HL-60 (cell line): ENCODE data around the gene OR6N1.

Source experiments
- SPI1 ChIP-seq: IDR thresholded peaks from 2 replicates; pipeline ENCODE4 v1.6.1; 2012; ENCODE audit warnings: low read depth, mild to moderate bottlenecking, borderline replicate concordance
- TF ChIP-seq, protein P1 (sequence below): IDR thresholded peaks from one replicate; pipeline ENCODE4 v1.5.1; 2011; ENCODE audit warnings: low read length, control low read depth, inconsistent platforms; ENCODE audit not compliant: insufficient read depth
- TF ChIP-seq, protein P2 (sequence below): IDR thresholded peaks from 2 replicates; pipeline ENCODE4 v1.6.1; 2012; ENCODE audit warnings: low read depth; ENCODE audit not compliant: insufficient replicate concordance

DNA sequence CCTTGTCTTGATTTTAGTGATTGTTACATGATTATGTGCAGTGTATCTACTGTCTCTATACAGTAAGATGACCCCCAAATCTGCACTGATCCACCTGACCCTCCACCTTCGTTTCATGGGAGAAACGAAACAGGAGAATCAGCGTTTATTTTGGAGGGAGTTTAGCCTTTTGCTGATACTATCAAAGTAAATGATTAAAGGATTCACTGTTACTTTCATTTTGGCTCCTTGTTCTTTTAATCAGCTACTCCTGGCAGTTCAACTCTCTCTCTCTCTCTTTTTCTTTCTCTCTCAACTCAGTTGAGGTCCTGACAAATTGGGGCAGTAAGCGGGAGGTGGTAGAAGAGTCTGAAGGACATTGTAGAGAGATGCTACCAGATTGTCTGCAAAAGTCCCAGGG is 41.5 kb downstream of the OR6N1 start:
- TF ChIP-seq, protein P1, sequence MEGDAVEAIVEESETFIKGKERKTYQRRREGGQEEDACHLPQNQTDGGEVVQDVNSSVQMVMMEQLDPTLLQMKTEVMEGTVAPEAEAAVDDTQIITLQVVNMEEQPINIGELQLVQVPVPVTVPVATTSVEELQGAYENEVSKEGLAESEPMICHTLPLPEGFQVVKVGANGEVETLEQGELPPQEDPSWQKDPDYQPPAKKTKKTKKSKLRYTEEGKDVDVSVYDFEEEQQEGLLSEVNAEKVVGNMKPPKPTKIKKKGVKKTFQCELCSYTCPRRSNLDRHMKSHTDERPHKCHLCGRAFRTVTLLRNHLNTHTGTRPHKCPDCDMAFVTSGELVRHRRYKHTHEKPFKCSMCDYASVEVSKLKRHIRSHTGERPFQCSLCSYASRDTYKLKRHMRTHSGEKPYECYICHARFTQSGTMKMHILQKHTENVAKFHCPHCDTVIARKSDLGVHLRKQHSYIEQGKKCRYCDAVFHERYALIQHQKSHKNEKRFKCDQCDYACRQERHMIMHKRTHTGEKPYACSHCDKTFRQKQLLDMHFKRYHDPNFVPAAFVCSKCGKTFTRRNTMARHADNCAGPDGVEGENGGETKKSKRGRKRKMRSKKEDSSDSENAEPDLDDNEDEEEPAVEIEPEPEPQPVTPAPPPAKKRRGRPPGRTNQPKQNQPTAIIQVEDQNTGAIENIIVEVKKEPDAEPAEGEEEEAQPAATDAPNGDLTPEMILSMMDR = no peak
- TF ChIP-seq, protein P2, sequence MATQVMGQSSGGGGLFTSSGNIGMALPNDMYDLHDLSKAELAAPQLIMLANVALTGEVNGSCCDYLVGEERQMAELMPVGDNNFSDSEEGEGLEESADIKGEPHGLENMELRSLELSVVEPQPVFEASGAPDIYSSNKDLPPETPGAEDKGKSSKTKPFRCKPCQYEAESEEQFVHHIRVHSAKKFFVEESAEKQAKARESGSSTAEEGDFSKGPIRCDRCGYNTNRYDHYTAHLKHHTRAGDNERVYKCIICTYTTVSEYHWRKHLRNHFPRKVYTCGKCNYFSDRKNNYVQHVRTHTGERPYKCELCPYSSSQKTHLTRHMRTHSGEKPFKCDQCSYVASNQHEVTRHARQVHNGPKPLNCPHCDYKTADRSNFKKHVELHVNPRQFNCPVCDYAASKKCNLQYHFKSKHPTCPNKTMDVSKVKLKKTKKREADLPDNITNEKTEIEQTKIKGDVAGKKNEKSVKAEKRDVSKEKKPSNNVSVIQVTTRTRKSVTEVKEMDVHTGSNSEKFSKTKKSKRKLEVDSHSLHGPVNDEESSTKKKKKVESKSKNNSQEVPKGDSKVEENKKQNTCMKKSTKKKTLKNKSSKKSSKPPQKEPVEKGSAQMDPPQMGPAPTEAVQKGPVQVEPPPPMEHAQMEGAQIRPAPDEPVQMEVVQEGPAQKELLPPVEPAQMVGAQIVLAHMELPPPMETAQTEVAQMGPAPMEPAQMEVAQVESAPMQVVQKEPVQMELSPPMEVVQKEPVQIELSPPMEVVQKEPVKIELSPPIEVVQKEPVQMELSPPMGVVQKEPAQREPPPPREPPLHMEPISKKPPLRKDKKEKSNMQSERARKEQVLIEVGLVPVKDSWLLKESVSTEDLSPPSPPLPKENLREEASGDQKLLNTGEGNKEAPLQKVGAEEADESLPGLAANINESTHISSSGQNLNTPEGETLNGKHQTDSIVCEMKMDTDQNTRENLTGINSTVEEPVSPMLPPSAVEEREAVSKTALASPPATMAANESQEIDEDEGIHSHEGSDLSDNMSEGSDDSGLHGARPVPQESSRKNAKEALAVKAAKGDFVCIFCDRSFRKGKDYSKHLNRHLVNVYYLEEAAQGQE = no peak
- TF ChIP-seq SPI1 = no peak
